ENCODE data around the gene CILP2. TPM values are rescaled to one million over a fixed set of nuclear protein-coding genes. Genes with fewer than 3 reads are reported as not detected.

Gene CILP2
- total and polyA plus RNA-seq, 9 of the 15 experiments (the other 6 are each of a cell fraction or from before 2014, with no cell fraction given) = 0.04 to 0.35 (median 0.05) TPM; not detected in 2

- peak; percentile 52 for TF ChIP-seq CTCFL (IDR thresholded peaks at IDR 0.05; ENCODE audit: borderline replicate concordance, insufficient read depth, low read depth, low read length, poor library complexity, severe bottlenecking)
- no peak for TF ChIP-seq BCOR (IDR thresholded peaks at IDR 0.05)
Measured at GRCh38 chr19:19562665-19563347, 24.7 kb downstream of the CILP2 start (continued).

- no peak for FAIRE-seq
- Histone ChIP-seq H3K36me3 (ENCODE audit: control insufficient read depth, insufficient read depth, low read length) (no peaks in the 10 kb centered on the region), H3K9ac (ENCODE audit: insufficient read depth in 1 of 2, low read depth in 2 of 2, low read length in 2 of 2) (peak overlapping the region in 1 of 2 experiments; percentile 26; a peak in 1 of 4 replicates), H3K4me1 (replicated peaks in 1 of 2; ENCODE audit: control insufficient read depth in 2 of 2, insufficient read depth in 2 of 2, low read length in 2 of 2) (peaks cover 0 to 16% of the 10 kb centered on the region in 2 experiments; a peak in 2 of 5 replicates), H3K79me2 (ENCODE audit: control insufficient read depth, insufficient read depth, low read length) (no peaks in the 10 kb centered on the region), H3K4me2 (ENCODE audit: insufficient read depth, low read length) (no peak overlapping the region), H2AFZ (ENCODE audit: low read depth, low read length) (no peak overlapping the region), H3K27ac (ENCODE audit: extremely low read depth, low read depth, low read length) (no peak overlapping the region), H3K4me3 (no peak overlapping the region), H3K9me3 (replicated peaks; ENCODE audit: control insufficient read depth, insufficient read depth, low read depth, low read length) (no peaks in the 10 kb centered on the region), H3K9me1 (ENCODE audit: control insufficient read depth, insufficient read depth, low read length) (no peaks in the 10 kb centered on the region), H4K20me1 (replicated peaks; ENCODE audit: control insufficient read depth, insufficient read depth, low read length) (peaks cover 7% of the 10 kb centered on the region; the same call in 1 of the 2 replicates), H3K27me3 (ENCODE audit: control insufficient read depth in 2 of 2, insufficient read depth in 2 of 2, low read length in 2 of 2) (peaks cover 0 to 15% of the 10 kb centered on the region in 2 experiments; a peak in 3 of 5 replicates)
- DNase-seq (ENCODE audit: extremely low read depth in 1 of 4, low spot score in 3 of 4) = no peak
- TF ChIP-seq ZNF609 (CRISPR knock-in tag; IDR thresholded peaks at IDR 0.05; ENCODE audit: borderline replicate concordance) (no peak), ZFP1 (CRISPR knock-in tag; IDR thresholded peaks at IDR 0.05) (no peak), E4F1 (CRISPR knock-in tag; IDR thresholded peaks at IDR 0.05; ENCODE audit: borderline replicate concordance) (no peak), ZFP30 (CRISPR knock-in tag; IDR thresholded peaks at IDR 0.05; ENCODE audit: borderline replicate concordance) (no peak), MYNN (IDR thresholded peaks at IDR 0.05) (no peak), MYNN (CRISPR knock-in tag; IDR thresholded peaks at IDR 0.05) (no peak), NFIX (CRISPR knock-in tag; IDR thresholded peaks at IDR 0.05; ENCODE audit: low read depth) (no peak)
- intact Hi-C loops (cut with micrococcal nuclease) = loop anchor here (10.0 kb wide), 1 partner anchor 181 kb away; no protein-coding TSS in a partner anchor
- ATAC-seq = no peak; the same call in 2 of the 3 replicates
- POLR2A ChIA-PET = no interaction called here
- in situ Hi-C loops (cut with MboI) = no loop called here
- BruUV-seq (replicated peaks) = no TSS peak
- CTCF ChIA-PET (ENCODE audit: low intra/inter-chr PET ratio) = interaction anchor here (0.7 kb wide), 1 partner anchor 80 kb away, joined by 4 read pairs; the partner anchor contains the start of gene GMIP
- WGBS (ENCODE audit: insufficient coverage, low coverage, missing lambda C conversion rate) = 63% methylated on average over 13 of the region's 17 CpGs
Measured at GRCh38 chr19:19563348-19563848, 25.3 kb downstream of the CILP2 start.

Measured in K562 (cell line).